Measurements from ENCODE around the gene IMMP2L. TPM values are rescaled to one million over a fixed set of nuclear protein-coding genes. Genes with fewer than 3 reads are reported as not detected.
A peak's percentile ranks its signal among the peaks of the same experiment; 100 is the strongest.

The IMMP2L gene
- total and polyA plus RNA-seq, 4 experiments from 2014 or later = 23.5 to 32.2 (median 29.5) TPM

DNA sequence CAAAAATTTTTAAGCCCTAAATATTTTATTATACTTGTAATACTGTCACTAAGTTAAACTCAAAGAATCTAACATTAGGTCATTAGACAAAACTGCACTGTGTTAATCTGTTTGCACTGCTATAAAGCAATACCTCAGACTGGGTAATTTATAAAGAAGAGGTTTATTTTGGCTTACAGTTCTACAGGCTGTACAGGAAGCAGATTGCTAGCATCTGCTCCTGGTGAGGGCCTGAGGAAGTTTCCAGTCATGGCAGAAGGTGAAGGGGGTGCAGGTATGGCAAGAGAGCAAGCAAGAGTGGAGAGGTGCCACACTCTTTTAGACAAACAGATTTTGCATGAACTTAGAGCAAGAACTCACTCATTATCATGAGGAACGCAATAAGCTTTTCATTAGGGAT, 125.7 kb downstream of the IMMP2L start:
- no peak overlapping the region for H3K27ac Mint-ChIP-seq
- peaks cover 55 to 63% of the 10 kb centered on the region in 2 donors for H3K36me3 Mint-ChIP-seq
- Histone ChIP-seq H3K36me3 (ENCODE audit: insufficient read depth, low read length) (no peaks in the 10 kb centered on the region), H3K27me3 (ENCODE audit: insufficient read depth, low read length) (no peaks in the 10 kb centered on the region), H3K4me3 (ENCODE audit: low read length in 2 of 2) (no peak overlapping the region), H3K27ac (ENCODE audit: low read depth, low read length) (no peak overlapping the region), H3K9me3 (ENCODE audit: control insufficient read depth in 1 of 2, low read length in 2 of 2) (peaks cover 0 to 3% of the 10 kb centered on the region in 2 donors), H3K4me1 (ENCODE audit: insufficient read depth, low read length) (no peaks in the 10 kb centered on the region)
- peaks cover 0 to 11% (median 3%) of the 10 kb centered on the region in 4 donors for H3K4me1 Mint-ChIP-seq
- DNase-seq = no peak
- H3K9me3 Mint-ChIP-seq = peaks cover 4 to 68% (median 57%) of the 10 kb centered on the region in 8 donors
- no peaks in the 10 kb centered on the region for H3K27me3 Mint-ChIP-seq
- ChIA-PET CTCF (ENCODE audit: partially characterized antibody) (no interaction called here), POLR2A (ENCODE audit: partially characterized antibody) (no interaction called here)
- intact Hi-C loops (cut with micrococcal nuclease) = no loop called here
- no peak overlapping the region for H3K4me3 Mint-ChIP-seq

GRCh38 chr7:111433426-111433825, 128.9 kb downstream of the IMMP2L start:
- ChIA-PET POLR2A (ENCODE audit: partially characterized antibody) (no interaction called here), CTCF (ENCODE audit: partially characterized antibody) (no interaction called here)
- H3K27ac ChIP-seq (ENCODE audit: low read depth, low read length) = no peak overlapping the region
- intact Hi-C loops (cut with micrococcal nuclease) = no loop called here
- H3K4me3 ChIP-seq (ENCODE audit: low read length in 2 of 2) = no peak overlapping the region
- Mint-ChIP-seq H3K36me3 (peaks cover 36 to 45% of the 10 kb centered on the region in 2 donors), H3K4me1 (peaks cover 0 to 3% (median 2%) of the 10 kb centered on the region in 4 donors), H3K9me3 (peaks cover 3 to 56% (median 43%) of the 10 kb centered on the region in 8 donors), H3K27ac (no peak overlapping the region), H3K4me3 (peak overlapping the region in 1 of 8 donors; percentile 48), H3K27me3 (no peaks in the 10 kb centered on the region)
- no peaks in the 10 kb centered on the region for H3K36me3 ChIP-seq (ENCODE audit: insufficient read depth, low read length)
- no peak for DNase-seq
- peaks cover 0 to 3% of the 10 kb centered on the region in 2 donors for H3K9me3 ChIP-seq (ENCODE audit: control insufficient read depth in 1 of 2, low read length in 2 of 2)
- no peaks in the 10 kb centered on the region for H3K27me3 ChIP-seq (ENCODE audit: insufficient read depth, low read length)
- H3K4me1 ChIP-seq (ENCODE audit: insufficient read depth, low read length) = no peaks in the 10 kb centered on the region

GRCh38 chr7:111429781-111430180, 132.5 kb downstream of the IMMP2L start:
- Mint-ChIP-seq H3K4me1 (peaks cover 0 to 3% (median 2%) of the 10 kb centered on the region in 4 donors), H3K4me3 (no peak overlapping the region), H3K9me3 (peaks cover 0 to 35% (median 27%) of the 10 kb centered on the region in 8 donors), H3K27me3 (no peaks in the 10 kb centered on the region), H3K27ac (no peak overlapping the region), H3K36me3 (peaks cover 27 to 47% of the 10 kb centered on the region in 2 donors)
- DNase-seq = no peak
- Histone ChIP-seq H3K27me3 (ENCODE audit: insufficient read depth, low read length) (no peaks in the 10 kb centered on the region), H3K9me3 (ENCODE audit: control insufficient read depth in 1 of 2, low read length in 2 of 2) (no peaks in the 10 kb centered on the region), H3K4me3 (ENCODE audit: low read length in 2 of 2) (no peak overlapping the region), H3K27ac (ENCODE audit: low read depth, low read length) (no peak overlapping the region), H3K36me3 (ENCODE audit: insufficient read depth, low read length) (no peaks in the 10 kb centered on the region), H3K4me1 (ENCODE audit: insufficient read depth, low read length) (no peaks in the 10 kb centered on the region)
- POLR2A ChIA-PET (ENCODE audit: partially characterized antibody) = interaction anchor here (0.6 kb wide), 1 partner anchor 128 kb away, joined by 3 read pairs; no protein-coding TSS in a partner anchor
- intact Hi-C loops (cut with micrococcal nuclease) = no loop called here
- CTCF ChIA-PET (ENCODE audit: partially characterized antibody) = no interaction called here

DNA sequence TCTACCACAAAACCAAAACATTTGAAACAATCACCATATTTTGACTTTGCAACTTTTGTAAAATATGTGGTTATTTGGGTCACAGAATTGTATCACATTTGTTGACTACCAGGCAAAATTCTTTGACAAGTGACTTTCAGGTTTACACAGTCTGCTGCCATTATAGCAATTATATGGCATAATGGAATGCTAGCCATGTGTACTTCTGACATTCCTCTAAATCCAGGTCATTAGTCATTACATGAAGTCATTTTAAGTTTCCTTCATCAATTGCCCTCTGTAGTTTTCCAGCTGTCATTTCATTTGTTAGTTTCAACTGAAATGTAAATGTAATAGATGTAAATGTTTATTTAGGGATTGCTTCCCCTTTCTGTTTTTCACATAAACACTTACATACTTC, 137.5 kb downstream of the IMMP2L start:
- POLR2A ChIA-PET (ENCODE audit: partially characterized antibody) = no interaction called here
- no peaks in the 10 kb centered on the region for H3K9me3 ChIP-seq (ENCODE audit: control insufficient read depth in 1 of 2, low read length in 2 of 2)

DNA sequence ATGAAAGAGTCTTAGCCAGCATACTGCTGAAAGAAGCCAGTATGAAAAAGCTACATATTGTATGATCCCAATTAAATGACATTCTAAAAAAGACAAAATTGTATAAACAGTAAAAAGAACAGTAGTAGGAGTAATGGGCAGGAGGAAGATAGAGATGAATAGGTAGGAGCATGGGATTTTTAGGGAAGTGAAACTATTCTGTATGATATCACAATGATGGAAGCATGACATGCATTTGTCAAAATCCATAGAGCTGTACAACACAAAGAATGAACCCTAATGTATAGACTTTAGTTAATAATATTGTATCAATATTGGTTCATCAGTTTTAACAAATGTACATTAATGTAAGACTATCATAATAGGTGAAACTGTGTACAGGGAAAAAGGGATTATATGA, 147.9 kb downstream of the IMMP2L start:
- Histone ChIP-seq H3K27me3 (ENCODE audit: insufficient read depth, low read length) (no peaks in the 10 kb centered on the region), H3K4me3 (ENCODE audit: low read length in 2 of 2) (no peak overlapping the region), H3K36me3 (ENCODE audit: insufficient read depth, low read length) (no peaks in the 10 kb centered on the region), H3K27ac (ENCODE audit: low read depth, low read length) (no peak overlapping the region), H3K9me3 (ENCODE audit: control insufficient read depth in 1 of 2, low read length in 2 of 2) (no peaks in the 10 kb centered on the region), H3K4me1 (ENCODE audit: insufficient read depth, low read length) (no peaks in the 10 kb centered on the region)
- no peak for DNase-seq
- Mint-ChIP-seq H3K4me1 (peaks cover 0 to 5% (median 3%) of the 10 kb centered on the region in 4 donors), H3K4me3 (no peak overlapping the region), H3K36me3 (peaks cover 3 to 10% of the 10 kb centered on the region in 2 donors), H3K9me3 (peaks cover 0 to 3% (median 0%) of the 10 kb centered on the region in 8 donors), H3K27me3 (no peaks in the 10 kb centered on the region), H3K27ac (no peak overlapping the region)
- ChIA-PET CTCF (ENCODE audit: partially characterized antibody) (no interaction called here), POLR2A (ENCODE audit: partially characterized antibody) (no interaction called here)
- intact Hi-C loops (cut with micrococcal nuclease) = no loop called here

More for the DNA sequence above, 137.5 kb downstream of the IMMP2L start:
- H3K27ac ChIP-seq (ENCODE audit: low read depth, low read length) = no peak overlapping the region
- peaks cover 5 to 31% of the 10 kb centered on the region in 2 donors for H3K36me3 Mint-ChIP-seq
- no peak for DNase-seq
- no peaks in the 10 kb centered on the region for H3K27me3 Mint-ChIP-seq
- H3K4me1 ChIP-seq (ENCODE audit: insufficient read depth, low read length) = no peaks in the 10 kb centered on the region
- peaks cover 0 to 25% (median 17%) of the 10 kb centered on the region in 8 donors for H3K9me3 Mint-ChIP-seq
- H3K4me3 Mint-ChIP-seq = no peak overlapping the region
- intact Hi-C loops (cut with micrococcal nuclease) = no loop called here
- peaks cover 0 to 2% (median 0%) of the 10 kb centered on the region in 4 donors for H3K4me1 Mint-ChIP-seq
- H3K27me3 ChIP-seq (ENCODE audit: insufficient read depth, low read length) = no peaks in the 10 kb centered on the region
- H3K4me3 ChIP-seq (ENCODE audit: low read length in 2 of 2) = no peak overlapping the region
- no peaks in the 10 kb centered on the region for H3K36me3 ChIP-seq (ENCODE audit: insufficient read depth, low read length)
- no peak overlapping the region for H3K27ac Mint-ChIP-seq
- CTCF ChIA-PET (ENCODE audit: partially characterized antibody) = no interaction called here

- H3K4me1 Mint-ChIP-seq = peaks cover 0 to 5% (median 3%) of the 10 kb centered on the region in 4 donors
- Histone ChIP-seq H3K27me3 (ENCODE audit: insufficient read depth, low read length) (no peaks in the 10 kb centered on the region), H3K27ac (ENCODE audit: low read depth, low read length) (no peak overlapping the region), H3K4me1 (ENCODE audit: insufficient read depth, low read length) (no peaks in the 10 kb centered on the region), H3K9me3 (ENCODE audit: control insufficient read depth in 1 of 2, low read length in 2 of 2) (no peaks in the 10 kb centered on the region), H3K4me3 (ENCODE audit: low read length in 2 of 2) (no peak overlapping the region), H3K36me3 (ENCODE audit: insufficient read depth, low read length) (no peaks in the 10 kb centered on the region)
- no peak overlapping the region for H3K4me3 Mint-ChIP-seq
- ChIA-PET CTCF (ENCODE audit: partially characterized antibody) (no interaction called here), POLR2A (ENCODE audit: partially characterized antibody) (no interaction called here)
- no peaks in the 10 kb centered on the region for H3K27me3 Mint-ChIP-seq
- intact Hi-C loops (cut with micrococcal nuclease) = no loop called here
- DNase-seq = no peak
- peaks cover 3 to 10% of the 10 kb centered on the region in 2 donors for H3K36me3 Mint-ChIP-seq
- H3K9me3 Mint-ChIP-seq = peaks cover 0 to 2% (median 0%) of the 10 kb centered on the region in 8 donors
- no peak overlapping the region for H3K27ac Mint-ChIP-seq
These were observed 148.6 kb downstream of the IMMP2L start for GRCh38 chr7:111413739-111414138.

DNA sequence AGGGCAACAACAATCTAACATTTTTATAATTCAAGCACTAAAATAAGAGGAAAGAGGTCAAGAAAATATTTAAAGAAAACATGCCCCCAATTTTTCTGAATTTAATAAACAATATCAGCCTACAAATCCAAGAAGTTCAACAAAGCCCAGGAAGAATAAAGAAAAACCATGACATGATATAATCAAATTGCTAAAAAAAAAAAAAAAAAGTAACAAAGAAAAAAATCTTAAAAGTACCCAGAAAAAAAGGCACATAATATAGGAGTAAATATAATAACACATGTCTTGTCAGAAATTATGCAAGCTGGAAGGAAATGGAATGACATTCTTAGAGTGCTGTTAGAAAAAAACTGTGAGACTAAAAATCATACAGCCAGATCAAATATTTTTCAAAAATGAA, 151.4 kb downstream of the IMMP2L start:
- H3K27me3 Mint-ChIP-seq = no peaks in the 10 kb centered on the region
- H3K4me1 ChIP-seq (ENCODE audit: insufficient read depth, low read length) = no peaks in the 10 kb centered on the region
- no peak overlapping the region for H3K27ac ChIP-seq (ENCODE audit: low read depth, low read length)
- H3K9me3 Mint-ChIP-seq = peaks cover 0 to 7% (median 0%) of the 10 kb centered on the region in 8 donors
- H3K4me3 Mint-ChIP-seq = no peak overlapping the region
- DNase-seq = no peak
- peaks cover 9 to 15% of the 10 kb centered on the region in 2 donors for H3K36me3 Mint-ChIP-seq
- H3K27me3 ChIP-seq (ENCODE audit: insufficient read depth, low read length) = no peaks in the 10 kb centered on the region
- no peaks in the 10 kb centered on the region for H3K9me3 ChIP-seq (ENCODE audit: control insufficient read depth in 1 of 2, low read length in 2 of 2)
- H3K4me3 ChIP-seq (ENCODE audit: low read length in 2 of 2) = no peak overlapping the region
- peaks cover 0 to 5% (median 3%) of the 10 kb centered on the region in 4 donors for H3K4me1 Mint-ChIP-seq
- ChIA-PET CTCF (ENCODE audit: partially characterized antibody) (no interaction called here), POLR2A (ENCODE audit: partially characterized antibody) (no interaction called here)
- intact Hi-C loops (cut with micrococcal nuclease) = no loop called here
- no peaks in the 10 kb centered on the region for H3K36me3 ChIP-seq (ENCODE audit: insufficient read depth, low read length)
- no peak overlapping the region for H3K27ac Mint-ChIP-seq
